ENCODE data around the gene BRME1.

The BRME1 gene

DNA sequence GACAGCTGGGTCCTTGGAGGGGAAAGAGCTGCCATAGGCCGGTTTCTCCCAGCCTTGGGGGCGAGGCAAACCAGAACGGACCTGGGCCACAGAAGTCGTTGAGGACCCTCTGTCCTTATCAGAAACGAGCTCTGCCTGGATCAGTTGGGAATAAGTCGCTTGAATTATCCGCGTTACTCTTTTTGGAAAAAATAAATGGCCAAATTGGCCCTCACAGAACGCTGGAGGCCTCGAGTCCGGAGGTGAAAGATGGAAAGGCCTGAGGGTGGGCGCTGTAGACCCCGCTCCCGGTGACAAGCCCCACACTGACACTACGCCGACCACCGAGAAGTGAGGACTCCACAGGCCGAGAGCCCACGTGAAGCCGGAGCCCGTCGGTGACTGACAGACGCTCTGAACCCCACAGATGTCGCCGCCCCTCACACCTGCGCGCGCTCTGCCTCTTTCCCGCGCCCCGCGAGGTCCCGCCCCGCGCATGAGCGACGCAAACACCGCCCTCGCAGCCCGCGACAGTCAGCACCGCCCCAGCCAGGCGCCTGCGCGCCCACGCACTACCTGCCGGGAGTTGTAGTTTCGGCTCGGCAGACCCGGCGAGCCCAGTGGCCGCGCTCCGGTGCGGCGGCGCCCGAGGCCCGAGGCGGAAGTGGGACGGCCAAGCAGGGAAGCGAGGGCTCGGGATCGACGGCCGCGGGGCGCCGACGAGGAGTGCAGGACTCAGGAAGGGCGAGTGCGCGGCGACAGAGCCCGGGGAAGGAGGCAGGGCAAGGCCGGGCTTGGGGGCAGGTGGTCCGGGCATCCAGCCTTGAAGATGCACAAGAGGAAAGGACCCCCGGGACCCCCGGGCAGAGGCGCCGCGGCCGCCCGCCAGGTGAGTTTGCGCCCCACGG, at the start of gene BRME1, which contains the start of gene CC2D1A:
Gene BRME1 (minus strand): TSS at position 484 of the 887 bp plus-strand sequence. CDS start 1,225 bp downstream, outside the sequence.
Gene CC2D1A (plus strand): TSS at position 568 of the 887 bp plus-strand sequence. CDS start 241 bp downstream, at position 809.
- DNase-seq: peak; percentile 43 to 75

DNA sequence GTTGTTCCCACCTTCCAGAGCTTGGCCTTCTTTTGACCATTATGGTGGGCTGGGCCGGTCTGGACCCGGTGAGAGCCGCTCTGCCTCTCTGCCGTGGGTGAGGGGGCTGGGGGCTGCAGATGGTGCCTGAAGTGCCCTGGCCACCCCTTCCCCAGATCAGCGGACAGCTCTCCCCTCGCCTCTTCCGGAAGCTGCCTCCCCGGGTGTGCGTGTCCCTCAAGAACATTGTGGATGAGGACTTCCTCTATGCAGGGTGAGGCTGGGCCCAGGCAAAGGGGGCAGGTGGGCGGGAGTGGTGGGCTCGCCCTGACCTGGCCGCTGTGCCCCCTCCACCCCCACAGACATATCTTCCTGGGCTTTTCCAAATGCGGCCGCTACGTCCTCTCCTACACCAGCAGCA, 48.3 kb upstream of the BRME1 start:
- no peak for DNase-seq

DNA sequence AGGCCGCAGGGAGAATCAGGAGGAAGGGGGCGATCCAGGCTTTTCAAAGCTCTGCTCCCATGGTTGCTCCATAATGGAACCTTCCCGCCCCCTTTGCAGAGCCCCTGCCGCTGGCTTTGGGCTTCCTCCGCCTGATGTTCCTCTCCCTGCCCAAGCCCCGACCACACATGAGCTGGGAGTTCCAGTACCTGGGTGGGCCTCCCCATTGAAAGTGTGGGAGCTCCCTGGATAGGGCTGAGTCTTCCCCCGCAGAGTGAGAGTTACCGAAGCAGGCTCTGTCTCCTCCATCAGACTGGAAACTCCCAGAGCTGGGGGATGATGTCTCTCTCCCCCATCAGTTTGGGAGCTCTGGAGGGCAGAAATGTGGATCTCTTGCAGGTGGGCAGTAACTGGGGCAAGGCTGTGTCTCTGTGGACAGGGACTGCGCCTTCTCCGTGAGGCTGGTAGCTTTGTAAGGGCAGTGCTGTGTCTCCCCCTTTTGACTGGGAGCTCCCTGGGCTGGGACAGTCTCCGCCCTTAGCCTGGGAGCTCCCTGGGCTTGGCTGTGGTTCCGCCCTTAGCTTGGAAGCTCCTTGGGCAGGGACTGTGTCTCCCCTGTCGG, 47.1 kb upstream of the BRME1 start:
- peak in 1 of 2 experiments; percentile 26 for DNase-seq

DNA sequence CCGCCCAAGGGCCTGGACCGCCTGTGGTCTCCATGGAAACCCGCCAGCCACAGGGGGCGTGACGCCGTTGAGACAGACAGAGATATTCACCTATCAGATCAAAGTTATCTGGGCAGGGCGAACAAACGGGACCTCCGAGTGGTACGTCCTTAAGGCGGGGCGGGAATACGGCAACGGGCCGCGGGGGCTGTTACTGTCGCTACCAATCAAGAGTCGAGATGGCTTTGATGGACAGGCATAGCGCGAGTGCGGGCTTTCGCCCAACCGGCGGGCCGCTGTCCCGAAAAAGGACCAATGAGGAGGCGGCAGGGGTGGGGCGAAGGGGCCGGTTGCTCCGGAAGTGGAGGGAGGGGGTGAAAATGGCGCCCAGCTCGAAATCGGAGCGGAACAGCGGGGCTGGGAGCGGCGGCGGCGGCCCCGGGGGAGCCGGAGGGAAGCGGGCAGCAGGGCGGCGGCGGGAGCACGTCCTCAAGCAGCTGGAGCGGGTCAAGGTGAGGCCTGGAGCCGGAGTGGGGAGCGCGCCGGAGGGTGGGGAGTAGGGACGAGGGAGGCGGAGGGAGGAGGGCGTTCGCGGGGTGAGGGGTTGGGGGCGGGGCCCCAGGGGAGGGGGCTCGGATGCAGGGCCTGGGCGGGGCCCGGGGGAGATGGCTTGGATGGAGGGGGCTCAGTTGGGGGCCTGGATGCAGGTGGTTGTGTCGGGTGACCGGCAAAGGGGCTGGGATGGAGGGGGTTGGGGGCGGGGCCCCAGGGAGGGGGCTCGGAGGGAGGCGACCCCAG, 46.4 kb upstream of the BRME1 start, which contains the start of gene DCAF15:
Gene DCAF15 (plus strand): TSS at position 356 of the 777 bp plus-strand sequence. CDS start 4 bp downstream, at position 360.
- DNase-seq: peak; percentile 96 to 99

DNA sequence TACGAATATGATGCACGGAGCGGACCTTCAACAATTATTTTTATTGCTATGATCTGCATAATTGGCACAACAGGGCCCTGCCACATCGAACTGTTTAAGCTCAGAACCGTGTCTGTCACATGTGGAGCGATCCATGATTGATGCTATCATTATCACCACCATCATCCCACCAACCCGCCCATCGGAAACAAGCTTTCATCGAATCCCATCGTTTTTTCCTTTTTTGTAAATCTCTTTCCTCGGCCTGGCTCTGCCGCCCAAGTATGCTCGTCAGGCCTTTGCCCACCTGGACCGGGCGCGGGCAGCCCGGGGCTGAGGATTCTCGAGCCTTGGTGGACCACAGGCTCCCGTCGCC, 45.9 kb upstream of the BRME1 start:
- no peak for DNase-seq

DNA sequence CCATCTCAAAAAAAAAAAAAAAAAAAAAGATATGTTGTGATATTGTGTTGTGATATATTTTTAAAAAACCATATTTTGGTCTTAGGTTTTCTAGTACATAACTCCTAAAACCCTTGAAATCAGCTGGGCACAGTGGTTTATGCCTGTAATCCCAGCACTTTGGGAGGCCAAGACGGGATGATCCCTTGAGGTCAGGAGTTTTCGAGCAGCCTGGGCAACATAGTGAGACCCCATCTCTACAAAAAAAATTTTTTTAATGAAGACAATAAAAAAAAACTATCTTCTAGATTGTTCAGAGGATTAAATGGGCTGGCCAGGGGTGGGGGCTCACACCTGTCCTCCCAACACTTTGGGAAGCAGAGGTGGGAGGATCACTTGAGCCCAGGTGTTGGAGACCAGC, 45.1 kb upstream of the BRME1 start:
- no peak for DNase-seq

DNA sequence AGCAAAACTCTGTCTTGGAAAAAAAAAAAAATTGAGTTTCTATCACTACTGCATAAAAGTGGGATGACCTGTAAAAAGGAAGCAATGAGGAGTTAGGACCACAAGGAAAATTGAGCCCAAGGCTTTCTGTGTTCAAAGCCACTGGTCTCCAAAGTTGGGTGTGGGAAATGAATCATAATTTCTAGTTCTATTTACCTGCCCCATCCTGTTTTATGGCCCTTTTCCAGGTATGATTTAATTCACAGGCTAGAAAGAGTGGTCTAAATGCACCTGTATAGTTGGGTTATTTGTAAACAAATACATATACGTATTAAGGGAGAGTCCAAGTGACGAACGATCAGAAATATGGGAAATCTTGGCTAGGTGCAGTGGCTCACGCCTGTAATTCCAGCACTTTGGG, 40.5 kb upstream of the BRME1 start:
- no peak for DNase-seq

DNA sequence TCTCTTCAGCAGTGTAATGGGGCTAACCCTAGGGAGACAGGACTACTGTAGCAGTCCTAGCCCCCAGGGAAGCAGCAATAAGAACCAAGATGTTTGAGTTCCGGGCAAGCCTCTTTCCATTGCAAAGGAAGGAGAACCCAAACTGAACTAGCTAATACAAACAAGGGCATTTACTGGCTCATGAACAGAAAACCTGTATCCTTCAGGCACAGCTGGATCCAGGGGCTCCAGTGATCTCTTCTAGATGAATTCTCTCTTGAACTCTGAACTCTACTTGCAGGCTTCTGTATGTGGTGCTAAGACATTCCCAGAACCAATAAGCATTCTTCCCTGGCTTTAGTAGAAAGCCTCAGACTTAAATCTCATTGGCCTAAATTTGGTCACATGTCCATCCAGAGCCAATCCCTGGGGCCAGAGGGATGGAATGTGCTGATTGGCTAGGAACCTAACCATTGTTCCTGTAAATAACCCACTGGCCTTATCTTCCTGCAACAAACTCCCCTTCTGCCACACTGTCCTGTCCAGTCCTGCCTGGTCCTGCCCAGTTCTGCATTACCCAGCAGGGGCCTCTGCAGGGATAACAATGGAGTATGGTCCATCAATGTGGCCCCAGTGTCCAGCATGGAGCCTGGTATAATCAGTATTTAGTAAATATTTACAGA, 36.2 kb upstream of the BRME1 start:
- DNase-seq: no peak

DNA sequence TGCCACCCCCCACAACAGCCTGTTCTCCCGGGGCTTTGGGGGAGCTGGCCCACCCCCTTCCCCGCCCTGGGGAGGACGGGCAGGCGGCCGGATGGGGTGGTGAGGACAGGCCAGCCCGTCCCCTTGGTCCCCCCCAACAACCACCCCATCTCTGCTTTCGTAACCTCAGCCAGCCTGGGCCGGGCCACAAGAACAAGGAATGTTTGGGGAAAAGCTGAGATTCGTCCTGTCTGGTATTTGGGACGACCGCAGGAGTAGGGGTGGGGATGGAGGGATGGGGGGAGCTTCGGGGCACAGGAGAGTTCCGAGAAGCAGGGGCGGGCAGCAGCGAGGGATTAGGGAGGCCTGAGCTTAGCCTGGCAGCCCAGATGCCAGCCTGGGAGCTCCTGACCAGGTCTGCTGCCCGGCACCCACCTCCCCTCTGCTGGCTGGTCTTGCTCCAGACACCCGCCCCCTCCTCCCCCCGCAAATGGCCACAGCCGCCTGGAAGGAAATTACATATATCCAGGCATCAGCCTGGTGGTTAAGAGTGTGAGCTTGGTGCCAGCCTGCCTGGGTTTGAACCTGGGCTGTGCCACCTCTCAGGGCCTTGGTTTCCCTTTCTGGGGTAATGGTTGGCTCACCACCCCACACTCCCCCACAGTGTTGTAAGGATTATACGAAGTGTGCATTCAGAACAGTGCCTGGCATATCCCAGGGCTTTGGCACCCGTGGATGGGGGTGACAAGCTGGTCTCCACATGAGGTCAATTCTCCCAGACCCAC, 32.6 kb upstream of the BRME1 start, which contains the start of gene PODNL1:
Gene PODNL1 (minus strand): TSS at position 117 of the 764 bp plus-strand sequence. CDS start 236 bp downstream, outside the sequence.
- DNase-seq: no peak

DNA sequence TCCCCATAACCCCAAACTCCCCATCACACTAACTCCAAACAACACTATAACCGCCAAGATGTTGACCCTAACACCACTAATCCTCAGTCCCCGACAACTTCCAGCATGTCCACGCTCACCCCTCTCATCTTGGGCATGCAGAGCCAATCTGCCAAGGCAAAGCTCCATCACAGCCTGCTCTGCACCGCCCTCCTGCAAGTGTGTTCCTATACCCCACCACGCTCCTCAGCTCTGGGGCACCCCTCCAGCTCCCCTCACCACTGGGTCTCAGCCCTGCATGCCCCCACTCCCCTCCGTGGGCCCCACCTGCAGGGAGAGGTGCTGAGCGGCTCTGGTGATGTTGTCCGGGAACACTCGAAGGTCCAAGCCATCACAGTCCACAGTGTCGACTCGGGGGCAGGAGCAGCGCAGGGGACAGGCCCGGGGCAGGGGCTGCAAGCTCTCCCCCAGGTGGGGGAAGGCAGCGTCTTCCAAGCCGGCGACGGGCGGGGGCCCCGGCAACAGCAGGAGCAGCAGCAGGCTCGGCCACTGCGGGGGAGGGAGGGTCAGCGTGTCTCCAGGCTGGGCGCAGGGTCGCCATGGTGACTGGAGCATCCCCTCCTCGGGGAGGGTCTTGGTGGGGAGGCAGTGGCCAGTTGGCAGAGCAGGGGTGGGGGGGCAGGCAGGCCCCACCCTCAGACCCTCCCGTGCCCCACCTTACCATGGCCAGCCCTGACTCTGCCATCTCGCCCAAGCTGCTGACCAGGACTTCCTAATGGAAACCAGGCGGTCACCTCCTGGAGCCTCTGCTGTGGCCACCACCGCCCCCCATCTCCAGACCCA, 31.8 kb upstream of the BRME1 start:
- no peak for DNase-seq

DNA sequence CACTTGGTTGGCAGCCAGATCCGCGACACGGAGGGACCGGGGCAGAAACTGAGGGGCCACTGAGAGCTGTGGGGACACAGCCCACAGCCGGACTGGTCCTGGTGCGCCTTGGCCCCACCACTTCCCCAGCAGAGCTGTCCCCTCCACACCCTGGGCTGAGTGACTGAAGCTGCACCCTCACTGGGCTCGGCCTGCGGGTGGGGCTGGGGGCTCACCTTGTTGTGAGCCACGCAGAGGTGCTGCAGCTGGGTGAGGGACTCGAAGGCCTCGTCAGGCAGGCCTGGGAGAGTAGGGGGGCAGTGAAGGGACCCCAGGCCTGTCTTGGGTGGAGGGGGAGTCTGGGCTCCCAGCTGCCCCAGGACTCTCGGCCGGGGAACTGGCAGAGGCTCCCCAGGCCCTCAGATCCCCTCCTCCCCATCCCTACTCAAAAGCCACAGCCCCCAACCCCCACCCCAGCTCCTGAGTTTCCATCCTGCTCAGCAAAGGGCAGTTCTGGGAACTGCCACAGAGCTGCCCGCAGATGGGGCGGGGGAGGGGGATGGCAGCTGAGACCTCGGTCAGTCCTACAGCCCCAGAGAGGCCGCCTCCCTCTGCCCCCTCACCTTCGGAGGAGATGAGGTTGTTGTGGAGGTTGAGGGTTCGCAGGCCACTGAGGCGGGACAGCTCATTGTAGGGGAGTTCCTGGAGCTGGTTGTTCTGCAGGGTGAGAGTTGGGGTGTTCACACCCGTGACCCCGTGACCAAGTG, 30.0 kb upstream of the BRME1 start:
- DNase-seq: no peak

DNA sequence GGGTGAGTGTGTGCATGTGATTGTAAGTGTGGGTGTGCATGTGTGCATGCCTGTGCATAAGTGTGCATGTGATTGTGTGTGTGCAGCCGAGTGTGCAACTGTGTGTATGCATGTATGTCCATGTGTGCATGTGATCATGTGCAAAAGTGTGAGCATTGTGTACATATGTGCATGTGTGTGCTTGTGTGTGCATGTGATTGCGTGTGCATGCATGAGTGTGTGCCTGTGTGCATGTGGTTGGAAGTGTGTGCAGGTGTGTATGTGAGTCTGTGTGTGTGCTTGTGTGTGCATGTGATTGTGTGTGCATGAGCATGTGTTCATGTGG, 28.8 kb upstream of the BRME1 start:
- DNase-seq: no peak

DNA sequence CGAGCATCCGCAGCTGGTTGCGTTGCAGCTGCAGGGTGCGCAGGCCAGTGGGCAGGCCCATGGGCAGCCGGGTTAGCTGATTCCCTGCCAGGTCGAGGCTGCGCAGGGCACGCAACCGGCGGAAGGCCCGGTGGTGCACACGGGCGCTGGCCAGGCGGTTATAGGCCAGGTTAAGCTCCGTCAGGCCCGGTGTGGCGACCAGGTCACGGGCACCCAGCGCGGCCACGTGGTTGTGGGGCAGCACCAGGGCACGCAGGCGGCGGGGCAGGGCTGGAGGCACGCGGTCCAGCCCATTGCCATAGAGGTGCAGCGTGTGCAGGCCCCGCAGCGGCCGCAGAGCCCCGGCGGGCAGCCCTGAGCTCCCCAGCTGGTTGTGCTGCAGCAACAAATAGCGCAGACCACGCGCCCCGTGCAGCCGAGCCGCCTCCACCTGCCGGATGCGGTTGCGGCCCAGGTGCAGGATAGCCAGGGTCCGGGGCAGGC, 27.0 kb upstream of the BRME1 start:
- no peak for DNase-seq

DNA sequence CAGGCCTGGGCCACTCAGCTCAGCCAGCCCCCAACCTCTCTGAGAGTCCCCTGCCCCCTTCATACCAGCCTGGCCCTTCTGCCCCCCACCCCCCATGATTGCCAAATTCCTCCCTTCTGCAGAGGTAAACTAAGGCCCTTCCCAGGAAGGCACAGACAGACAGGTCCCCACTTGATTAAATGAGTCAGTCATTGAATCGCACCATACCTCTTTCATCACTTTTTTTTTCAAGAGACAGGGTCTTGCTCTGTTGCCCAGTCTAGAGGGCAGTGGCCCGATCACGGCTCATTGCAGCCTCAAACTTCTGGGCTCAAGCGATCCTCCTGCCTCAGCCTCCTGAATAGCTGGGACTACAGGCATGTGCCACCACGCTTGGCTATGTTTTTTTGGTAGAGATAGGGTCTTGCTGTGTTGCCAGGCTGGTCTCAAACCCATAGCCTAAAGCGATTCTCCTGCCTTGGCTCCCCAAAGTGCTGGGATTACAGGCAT, 26.3 kb upstream of the BRME1 start:
- DNase-seq: no peak

DNA sequence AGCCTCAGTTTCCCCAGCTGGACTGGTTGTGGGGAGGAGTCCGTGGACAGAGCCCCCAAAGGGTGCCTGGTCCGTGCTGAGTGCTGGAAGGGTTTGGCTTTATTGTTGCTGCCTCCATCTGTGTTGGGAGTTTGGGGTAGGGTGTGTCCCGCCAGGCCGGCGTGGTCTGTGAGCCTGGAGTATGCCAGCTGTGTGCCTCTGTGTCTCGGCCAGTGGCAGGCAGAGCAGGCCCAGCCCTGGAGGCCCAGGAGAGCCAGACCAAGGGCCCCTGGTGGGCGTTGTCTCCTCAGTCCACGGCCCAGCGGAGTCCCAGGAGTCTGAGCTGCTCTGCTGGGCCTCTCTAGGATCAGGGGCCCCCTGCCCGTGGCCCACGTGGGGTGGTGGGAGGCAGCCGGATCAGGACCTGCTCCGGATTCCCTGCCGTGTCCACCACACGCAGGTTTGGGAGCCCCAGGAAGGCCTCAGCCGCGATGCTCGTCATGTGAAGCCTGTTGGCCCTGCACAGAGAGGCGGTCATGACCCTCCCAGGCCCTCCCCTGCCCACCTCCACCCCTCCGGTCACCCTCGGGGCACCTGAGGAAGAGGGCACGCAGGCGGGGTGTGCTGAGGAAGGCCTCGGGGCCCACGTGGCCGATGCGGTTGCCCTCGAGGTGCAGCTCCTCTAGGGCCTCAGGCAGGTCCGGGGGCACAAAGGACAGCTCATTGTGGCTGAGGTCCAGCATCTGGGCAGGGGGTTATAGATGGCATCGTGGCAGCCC, 25.7 kb upstream of the BRME1 start:
- DNase-seq: no peak

DNA sequence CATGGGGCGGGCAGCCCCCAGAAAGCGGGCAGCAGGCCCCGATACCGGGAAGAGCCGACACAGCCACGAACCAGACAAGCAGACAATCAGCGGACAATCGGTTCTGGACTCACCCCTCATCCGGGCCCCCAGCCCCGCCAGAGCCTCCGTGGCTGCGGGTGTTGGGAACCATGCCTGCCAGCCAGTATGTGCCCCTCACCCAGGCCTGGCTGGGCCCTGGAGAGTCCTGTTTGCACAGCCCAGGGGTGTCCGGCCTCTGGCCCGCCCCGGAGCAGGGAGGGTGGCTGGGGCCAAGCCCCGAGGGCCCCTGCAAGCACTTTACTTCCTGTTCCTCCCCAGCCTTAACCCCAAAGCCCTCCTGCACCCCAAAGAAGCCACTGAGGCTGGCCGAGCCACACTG, 24.5 kb upstream of the BRME1 start:
- no peak for DNase-seq

DNA sequence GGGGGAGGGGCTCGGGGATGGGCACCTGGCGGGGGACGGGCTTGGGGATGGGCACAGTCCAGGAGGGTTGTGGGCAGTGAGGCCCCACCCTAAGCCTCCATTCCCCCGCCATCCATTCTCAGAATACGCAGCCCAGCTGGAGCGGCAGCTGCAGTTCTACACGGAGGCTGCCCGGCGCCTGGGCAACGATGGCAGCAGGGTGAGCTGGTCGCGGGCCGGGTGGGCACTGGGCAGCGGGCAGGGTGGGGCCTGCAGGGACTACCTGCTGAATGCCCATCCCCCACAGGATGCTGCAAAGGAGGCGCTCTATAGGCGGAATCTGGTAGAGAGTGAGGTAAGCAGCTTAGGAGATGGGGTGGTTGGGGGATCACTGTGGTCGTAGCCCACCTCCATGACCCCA, 24.0 kb upstream of the BRME1 start:
- no peak for DNase-seq

DNA sequence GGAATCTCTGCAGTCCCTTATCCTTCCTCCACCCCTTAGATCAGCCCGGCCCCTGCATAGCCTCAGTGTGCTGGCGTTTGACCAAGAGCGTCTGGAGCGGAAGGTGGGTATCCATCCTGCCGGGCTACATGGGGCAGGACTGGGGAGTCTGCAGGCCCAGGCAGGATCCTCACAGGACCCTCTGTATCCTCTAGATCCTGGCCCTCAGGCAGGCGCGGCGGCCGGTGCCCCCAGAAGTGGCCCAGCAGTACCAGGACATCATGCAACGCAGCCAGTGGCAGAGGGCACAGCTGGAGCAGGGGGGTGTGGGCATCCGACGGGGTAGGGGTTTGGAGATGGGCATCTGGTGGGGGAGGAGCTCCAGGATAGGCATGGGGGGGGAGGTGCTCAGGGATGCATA, 23.4 kb upstream of the BRME1 start:
- no peak for DNase-seq

DNA sequence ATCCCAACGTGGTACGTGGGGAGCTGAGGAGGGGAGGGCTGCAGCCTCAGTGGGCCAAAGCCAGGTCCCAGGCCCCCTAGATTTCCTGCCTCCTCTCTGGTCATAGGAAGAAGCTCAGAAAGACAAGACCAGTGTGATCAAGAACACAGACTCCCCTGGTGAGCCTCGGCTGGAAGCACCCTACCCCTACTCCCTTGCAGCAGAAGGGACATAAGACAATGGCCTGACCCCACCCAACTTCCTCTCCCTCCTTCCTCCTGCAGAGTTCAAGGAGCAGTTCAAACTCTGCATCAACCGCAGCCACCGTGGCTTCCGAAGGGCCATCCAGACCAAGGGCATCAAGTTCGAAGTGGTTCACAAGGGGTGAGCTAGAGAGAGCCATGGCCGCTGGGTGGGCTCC, 20.8 kb upstream of the BRME1 start:
- DNase-seq: no peak

Measured in SW 1271 (cell line).